ENCODE results near the gene CDH20. TPM values are rescaled to one million over a fixed set of nuclear protein-coding genes. Genes with fewer than 3 reads are reported as not detected.

Gene CDH20
- total RNA-seq, 1 experiment from 2014 or later = not detected

DNA sequence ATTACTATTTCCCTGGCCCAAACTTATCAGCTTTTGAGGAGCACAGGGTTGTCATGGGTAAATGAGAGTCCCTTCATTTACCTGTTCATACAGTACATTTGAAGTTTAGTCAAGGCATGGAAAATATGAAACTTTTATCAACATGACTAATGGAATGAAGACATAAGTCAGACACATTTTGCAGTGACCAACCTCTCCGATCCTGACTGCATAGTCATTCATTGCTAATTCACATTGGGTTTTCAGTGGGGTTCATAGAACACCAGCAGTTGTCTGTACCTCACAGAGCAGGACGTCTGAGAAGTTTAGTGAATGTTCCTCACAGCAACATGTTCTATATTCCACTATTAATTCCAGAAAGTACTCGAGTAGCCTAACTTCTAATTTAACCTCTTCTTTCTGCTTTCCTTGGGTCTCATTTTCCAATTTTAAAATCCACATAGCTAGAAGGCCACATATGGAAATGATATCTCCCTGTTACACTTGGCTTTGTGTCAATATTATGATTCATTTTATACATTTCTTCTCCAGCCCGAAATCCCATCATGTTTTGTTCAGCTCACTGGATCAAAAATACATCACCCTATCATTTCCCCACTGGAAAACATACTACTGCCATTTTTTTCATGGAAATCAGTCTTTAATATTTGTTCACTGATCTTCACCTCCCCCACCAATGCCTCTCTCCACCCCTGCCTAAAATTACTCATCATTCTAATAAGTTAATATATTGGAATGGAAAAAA lies 65.9 kb downstream of the CDH20 start:
- BruUV-seq (replicated peaks) = no TSS peak
- ChIA-PET RAD21 (ENCODE audit: low non-redundant PET in 1 of 2, low total read pairs in 2 of 2, uncharacterized antibody in 2 of 2, unreplicated experiment in 2 of 2) (no interaction called here), POLR2A (no interaction called here)

More for the DNA sequence above, 65.9 kb downstream of the CDH20 start:
- Histone ChIP-seq H3K9me2 (ENCODE audit: insufficient read depth) (no peaks in the 10 kb centered on the region), H3K9me3 (ENCODE audit: control insufficient read depth in 1 of 2, insufficient read depth in 1 of 2, low read depth in 1 of 2, low read length in 2 of 2) (no peaks in the 10 kb centered on the region), H3K4me3 (replicated peaks in 1 of 2; ENCODE audit: low read depth in 1 of 2, low read length in 2 of 2) (no peak overlapping the region), H2AFZ (ENCODE audit: low read depth, low read length, poor library complexity, severe bottlenecking) (no peak overlapping the region), H3K4me2 (ENCODE audit: low read length) (no peak overlapping the region), H3K79me2 (ENCODE audit: insufficient read depth, low read length) (no peaks in the 10 kb centered on the region), H3K27me3 (ENCODE audit: insufficient read depth, low read length) (peaks cover 19% of the 10 kb centered on the region), H3K27ac (ENCODE audit: low read depth, low read length) (no peak overlapping the region), H3K9ac (ENCODE audit: low read length) (no peak overlapping the region), H4K20me1 (ENCODE audit: insufficient read depth) (no peaks in the 10 kb centered on the region; the same call in 1 of the 2 replicates), H3K36me3 (ENCODE audit: control insufficient read depth in 1 of 2, insufficient read depth in 2 of 2, low read length in 2 of 2) (no peaks in the 10 kb centered on the region), H3K4me1 (ENCODE audit: control insufficient read depth in 1 of 2, insufficient read depth in 2 of 2, low read length in 2 of 2) (no peaks in the 10 kb centered on the region)
- intact Hi-C loops (cut with micrococcal nuclease) = no loop called here
- DNase-seq (ENCODE audit: low read depth, low spot score) (no peak), ATAC-seq (no peak)
- CTCF ChIA-PET = no interaction called here
- TF ChIP-seq ZNF274 (IDR thresholded peaks at IDR 0.05; ENCODE audit: low read depth, low read length) (no peak), ELF1 (IDR thresholded peaks at IDR 0.05; ENCODE audit: borderline replicate concordance, low read depth) (no peak), JUND (IDR thresholded peaks at IDR 0.05) (no peak), FOSL1 (IDR thresholded peaks at IDR 0.05; ENCODE audit: low read depth) (no peak), POLR2AphosphoS5 (IDR thresholded peaks at IDR 0.05; ENCODE audit: low read depth, low read length) (no peak)
- TF ChIP-seq, protein P1, sequence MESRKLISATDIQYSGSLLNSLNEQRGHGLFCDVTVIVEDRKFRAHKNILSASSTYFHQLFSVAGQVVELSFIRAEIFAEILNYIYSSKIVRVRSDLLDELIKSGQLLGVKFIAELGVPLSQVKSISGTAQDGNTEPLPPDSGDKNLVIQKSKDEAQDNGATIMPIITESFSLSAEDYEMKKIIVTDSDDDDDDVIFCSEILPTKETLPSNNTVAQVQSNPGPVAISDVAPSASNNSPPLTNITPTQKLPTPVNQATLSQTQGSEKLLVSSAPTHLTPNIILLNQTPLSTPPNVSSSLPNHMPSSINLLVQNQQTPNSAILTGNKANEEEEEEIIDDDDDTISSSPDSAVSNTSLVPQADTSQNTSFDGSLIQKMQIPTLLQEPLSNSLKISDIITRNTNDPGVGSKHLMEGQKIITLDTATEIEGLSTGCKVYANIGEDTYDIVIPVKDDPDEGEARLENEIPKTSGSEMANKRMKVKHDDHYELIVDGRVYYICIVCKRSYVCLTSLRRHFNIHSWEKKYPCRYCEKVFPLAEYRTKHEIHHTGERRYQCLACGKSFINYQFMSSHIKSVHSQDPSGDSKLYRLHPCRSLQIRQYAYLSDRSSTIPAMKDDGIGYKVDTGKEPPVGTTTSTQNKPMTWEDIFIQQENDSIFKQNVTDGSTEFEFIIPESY (IDR thresholded peaks at IDR 0.05; ENCODE audit: extremely low read depth, insufficient replicate concordance, low read length) = no peak
- TF ChIP-seq, protein P2, sequence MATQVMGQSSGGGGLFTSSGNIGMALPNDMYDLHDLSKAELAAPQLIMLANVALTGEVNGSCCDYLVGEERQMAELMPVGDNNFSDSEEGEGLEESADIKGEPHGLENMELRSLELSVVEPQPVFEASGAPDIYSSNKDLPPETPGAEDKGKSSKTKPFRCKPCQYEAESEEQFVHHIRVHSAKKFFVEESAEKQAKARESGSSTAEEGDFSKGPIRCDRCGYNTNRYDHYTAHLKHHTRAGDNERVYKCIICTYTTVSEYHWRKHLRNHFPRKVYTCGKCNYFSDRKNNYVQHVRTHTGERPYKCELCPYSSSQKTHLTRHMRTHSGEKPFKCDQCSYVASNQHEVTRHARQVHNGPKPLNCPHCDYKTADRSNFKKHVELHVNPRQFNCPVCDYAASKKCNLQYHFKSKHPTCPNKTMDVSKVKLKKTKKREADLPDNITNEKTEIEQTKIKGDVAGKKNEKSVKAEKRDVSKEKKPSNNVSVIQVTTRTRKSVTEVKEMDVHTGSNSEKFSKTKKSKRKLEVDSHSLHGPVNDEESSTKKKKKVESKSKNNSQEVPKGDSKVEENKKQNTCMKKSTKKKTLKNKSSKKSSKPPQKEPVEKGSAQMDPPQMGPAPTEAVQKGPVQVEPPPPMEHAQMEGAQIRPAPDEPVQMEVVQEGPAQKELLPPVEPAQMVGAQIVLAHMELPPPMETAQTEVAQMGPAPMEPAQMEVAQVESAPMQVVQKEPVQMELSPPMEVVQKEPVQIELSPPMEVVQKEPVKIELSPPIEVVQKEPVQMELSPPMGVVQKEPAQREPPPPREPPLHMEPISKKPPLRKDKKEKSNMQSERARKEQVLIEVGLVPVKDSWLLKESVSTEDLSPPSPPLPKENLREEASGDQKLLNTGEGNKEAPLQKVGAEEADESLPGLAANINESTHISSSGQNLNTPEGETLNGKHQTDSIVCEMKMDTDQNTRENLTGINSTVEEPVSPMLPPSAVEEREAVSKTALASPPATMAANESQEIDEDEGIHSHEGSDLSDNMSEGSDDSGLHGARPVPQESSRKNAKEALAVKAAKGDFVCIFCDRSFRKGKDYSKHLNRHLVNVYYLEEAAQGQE (IDR thresholded peaks at IDR 0.05; ENCODE audit: low read depth) = no peak
